K562 (cell line): ENCODE data around the gene TUBA4B. TPM values are rescaled to one million over a fixed set of nuclear protein-coding genes. Genes with fewer than 3 reads are reported as not detected.

Source experiments
- EHMT2 ChIP-seq: fragments of 450-650 bp; IDR thresholded peaks from 2 replicates; pipeline ENCODE4 v1.6.1; 2018; ENCODE audit warnings: antibody characterized with exemption
- LARP7 ChIP-seq: fragments of 450-650 bp; IDR thresholded peaks from 2 replicates; pipeline ENCODE4 v1.6.1; 2016
- MAFK ChIP-seq: IDR thresholded peaks from 2 replicates; pipeline ENCODE4 v1.6.1; 2011; ENCODE audit warnings: low read length, improper control_type of control experiment
- MEIS2 ChIP-seq: fragments of 450-650 bp; IDR thresholded peaks from 2 replicates; pipeline ENCODE4 v1.6.1; 2014; ENCODE audit warnings: mild to moderate bottlenecking; ENCODE audit not compliant: partially characterized antibody
- RBM39 ChIP-seq: fragments of 200-400 bp; formaldehyde crosslinking; optimal IDR thresholded peaks from 2 replicates; pipeline ENCODE3; 2018; ENCODE audit warnings: low read depth, low read length
- RFX1 ChIP-seq: fragments of 450-650 bp; IDR thresholded peaks from 2 replicates; pipeline ENCODE4 v1.6.1; 2016; ENCODE audit warnings: mild to moderate bottlenecking, moderate library complexity
- RNF219 ChIP-seq: fragments of 250-450 bp; sonication (Bioruptor Pico); IDR thresholded peaks from 2 replicates; pipeline ENCODE4 v1.5.0; 2022; ENCODE audit warnings: mild to moderate bottlenecking
- RREB1 ChIP-seq: fragments of 250-450 bp; sonication (Bioruptor Pico); IDR thresholded peaks from 2 replicates; pipeline ENCODE4 v1.4.0; 2020
- SMC3 ChIP-seq: conservative IDR thresholded peaks from 2 replicates; pipeline ENCODE4 v1.6.1; 2011; ENCODE audit warnings: low read depth, low read length, improper control_type of control experiment; ENCODE audit not compliant: insufficient read depth
- USF1 ChIP-seq: sonication (generic); formaldehyde crosslinking; IDR thresholded peaks from 2 replicates; pipeline ENCODE4 v1.9.0; 2022; ENCODE audit warnings: mild to moderate bottlenecking, missing genetic modification reagents
- ZBTB12 ChIP-seq: fragments of 250-450 bp; sonication (Bioruptor Pico); IDR thresholded peaks from 2 replicates; pipeline ENCODE4 v1.4.0; 2020
- polyA plus RNA-seq, 8 experiments: library from polyadenylated mRNA; depleted of rRNA in 4 of 8; stranded (reverse) in 5 of 8; unstranded in 3 of 8; fragments of >200 nt; fragmentation: Nextera tagmentation in 2 of 8; fragmentation: Illumina TruSeq in 1 of 8; extraction: Ambion mirVana in 2 of 8; extraction: Trizol in 1 of 8; gene quantifications; 2 replicates each; pipeline versions ENCODE4 v1.2.1 to v1.2.3, GENCODE V29; 2011 to 2014; ENCODE audit warnings: inconsistent platforms in 1 of 8, missing spikeins in 1 of 8
- total RNA-seq, 7 experiments: library from RNA; depleted of rRNA in 6 of 7; stranded (reverse); fragments of >200 nt in 6 of 7; fragmentation: Illumina TruSeq in 2 of 7; extraction: Trizol in 2 of 7; gene quantifications; 2 replicates each; pipeline versions ENCODE4 v1.2.1 to v1.2.3, GENCODE V29; 2011 to 2021; ENCODE audit warnings: low replicate concordance in 1 of 7

TUBA4B gene
- total and polyA plus RNA-seq, 9 of the 15 experiments (the other 6 are each of a cell fraction or from before 2014, with no cell fraction given) = 0.04 TPM; not detected in 8

- TF ChIP-seq RREB1 (no peak), LARP7 (no peak), RNF219 (CRISPR knock-in tag) (no peak), RBM39 (no peak), MEIS2 (peak; percentile 2), MAFK (no peak), RFX1 (no peak), EHMT2 (no peak), SMC3 (peak; percentile 48; the same call in 1 of the 2 replicates), USF1 (CRISPR knock-in tag) (no peak), ZBTB12 (CRISPR knock-in tag) (no peak)
Observed at GRCh38 chr2:219277703-219278654, 24.9 kb downstream of the TUBA4B start (continued).
